ENCODE results near the gene ATF3.

The ATF3 gene

GRCh38 chr1:212669600-212669999 lies 61.0 kb downstream of the ATF3 start (continued):
- no peak for TF ChIP-seq ISL1 (CRISPR knock-in tag; IDR thresholded peaks at IDR 0.05)

- no peak for ATAC-seq
- TF ChIP-seq PPARA (CRISPR knock-in tag; IDR thresholded peaks at IDR 0.05; ENCODE audit: borderline replicate concordance) (no peak), GLIS3 (CRISPR knock-in tag; IDR thresholded peaks at IDR 0.05) (no peak)
These were observed 61.7 kb downstream of the ATF3 start for GRCh38 chr1:212670301-212670700.

All from SK-N-SH treated with all-trans-retinoic acid at 6 μM for 48 hours (cell line).